Measurements from ENCODE around the gene NXPE4. TPM values are rescaled to one million over a fixed set of nuclear protein-coding genes. Genes with fewer than 3 reads are reported as not detected.
"Not testable (repeated sequence)": the region's sequence is repeated elsewhere in the genome, so short reads cannot be mapped to it uniquely, and the experiment has no call there.

The NXPE4 gene
- total RNA-seq, 1 donor from 2014 or later = not detected

DNA sequence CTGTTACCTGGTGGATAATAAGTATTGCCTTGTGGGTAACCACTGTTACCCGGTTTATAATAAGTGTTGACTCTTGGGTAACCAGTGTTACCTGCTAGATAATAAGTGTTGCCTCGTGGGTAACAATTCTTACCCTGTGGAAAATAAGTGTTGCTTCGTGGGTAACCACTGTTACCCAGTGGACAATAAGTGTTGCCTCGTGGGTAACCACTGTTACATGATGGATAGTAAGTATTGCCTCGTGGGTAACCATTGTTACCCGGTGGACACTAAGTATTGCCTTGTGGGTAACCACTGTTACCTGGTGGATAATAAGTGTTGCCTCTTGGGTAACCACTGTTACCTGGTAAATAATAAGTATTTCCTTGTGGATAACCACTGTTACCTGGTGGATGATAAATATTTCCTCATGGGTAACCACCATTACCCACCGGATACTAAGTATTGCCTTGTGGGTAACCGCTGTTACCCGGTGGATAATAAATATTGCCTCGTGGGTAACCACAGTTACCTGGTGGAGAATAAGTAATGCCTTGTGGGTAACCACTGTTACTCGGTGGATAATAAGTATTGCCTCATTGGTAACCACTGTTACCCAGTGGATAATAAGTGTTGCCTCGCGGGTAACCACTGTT is 8.7 kb upstream of the NXPE4 start:
- H3K36me3 Mint-ChIP-seq (ENCODE audit: unreplicated experiment) = no peaks in the 10 kb centered on the region
- no peaks in the 10 kb centered on the region for H3K27me3 Mint-ChIP-seq (ENCODE audit: unreplicated experiment)
- no peak overlapping the region for H3K4me3 Mint-ChIP-seq (ENCODE audit: unreplicated experiment)
- no peaks in the 10 kb centered on the region for H3K4me1 Mint-ChIP-seq (ENCODE audit: unreplicated experiment)
- TF ChIP-seq, protein P1, sequence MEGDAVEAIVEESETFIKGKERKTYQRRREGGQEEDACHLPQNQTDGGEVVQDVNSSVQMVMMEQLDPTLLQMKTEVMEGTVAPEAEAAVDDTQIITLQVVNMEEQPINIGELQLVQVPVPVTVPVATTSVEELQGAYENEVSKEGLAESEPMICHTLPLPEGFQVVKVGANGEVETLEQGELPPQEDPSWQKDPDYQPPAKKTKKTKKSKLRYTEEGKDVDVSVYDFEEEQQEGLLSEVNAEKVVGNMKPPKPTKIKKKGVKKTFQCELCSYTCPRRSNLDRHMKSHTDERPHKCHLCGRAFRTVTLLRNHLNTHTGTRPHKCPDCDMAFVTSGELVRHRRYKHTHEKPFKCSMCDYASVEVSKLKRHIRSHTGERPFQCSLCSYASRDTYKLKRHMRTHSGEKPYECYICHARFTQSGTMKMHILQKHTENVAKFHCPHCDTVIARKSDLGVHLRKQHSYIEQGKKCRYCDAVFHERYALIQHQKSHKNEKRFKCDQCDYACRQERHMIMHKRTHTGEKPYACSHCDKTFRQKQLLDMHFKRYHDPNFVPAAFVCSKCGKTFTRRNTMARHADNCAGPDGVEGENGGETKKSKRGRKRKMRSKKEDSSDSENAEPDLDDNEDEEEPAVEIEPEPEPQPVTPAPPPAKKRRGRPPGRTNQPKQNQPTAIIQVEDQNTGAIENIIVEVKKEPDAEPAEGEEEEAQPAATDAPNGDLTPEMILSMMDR (IDR thresholded peaks at IDR 0.05) = no peak
- peaks cover 13% of the 10 kb centered on the region for H3K9me3 Mint-ChIP-seq (ENCODE audit: unreplicated experiment)
- peak; percentile 30 for DNase-seq (ENCODE audit: extremely low spot score, unreplicated experiment)
- H3K27ac Mint-ChIP-seq (ENCODE audit: unreplicated experiment) = no peak overlapping the region

DNA sequence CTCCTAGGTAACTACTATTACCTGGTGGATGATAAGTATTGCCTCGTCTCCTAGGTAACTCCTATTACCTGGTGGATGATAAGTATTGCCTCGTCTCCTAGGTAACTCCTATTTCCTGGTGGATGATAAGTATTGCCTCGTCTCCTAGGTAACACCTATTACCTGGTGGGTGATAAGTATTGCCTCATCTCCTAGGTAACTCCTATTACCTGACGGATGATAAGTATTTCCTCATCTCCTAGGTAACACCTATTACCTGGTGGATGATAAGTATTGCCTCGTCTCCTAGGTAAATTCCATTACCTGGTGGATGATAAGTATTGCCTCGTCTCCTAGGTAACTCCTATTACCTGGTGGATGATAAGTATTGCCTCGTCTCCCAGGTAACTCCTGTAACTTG is 7.6 kb upstream of the NXPE4 start:
- H3K27me3 Mint-ChIP-seq (ENCODE audit: unreplicated experiment); H3K4me3 Mint-ChIP-seq (ENCODE audit: unreplicated experiment); DNase-seq (ENCODE audit: extremely low spot score, unreplicated experiment); H3K36me3 Mint-ChIP-seq (ENCODE audit: unreplicated experiment); H3K4me1 Mint-ChIP-seq (ENCODE audit: unreplicated experiment); H3K27ac Mint-ChIP-seq (ENCODE audit: unreplicated experiment): not testable (repeated sequence)
- H3K9me3 Mint-ChIP-seq (ENCODE audit: unreplicated experiment) = peaks cover 12% of the 10 kb centered on the region

DNA sequence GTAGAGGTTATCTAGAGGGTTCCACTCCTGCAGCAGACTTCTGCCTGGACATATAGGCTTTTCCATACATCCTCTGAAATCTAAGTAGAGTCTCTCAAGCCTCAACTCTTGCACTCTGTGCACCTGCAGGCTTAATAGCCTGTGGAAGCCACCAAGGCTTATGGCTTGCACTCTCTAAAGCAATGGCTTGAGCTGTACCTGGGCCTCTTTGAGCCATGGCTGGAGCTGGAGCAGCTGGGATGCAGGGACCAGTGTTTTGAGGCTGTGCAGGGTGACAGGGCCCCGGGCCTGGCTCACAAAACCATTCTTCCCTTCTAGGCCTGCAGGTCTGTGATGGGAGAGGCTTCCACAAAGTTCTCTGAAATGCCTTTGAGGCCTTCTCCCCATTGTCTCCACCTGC is 2.9 kb upstream of the NXPE4 start:
- H3K27me3 Mint-ChIP-seq (ENCODE audit: unreplicated experiment) = peaks cover 9% of the 10 kb centered on the region
- H3K27ac Mint-ChIP-seq (ENCODE audit: unreplicated experiment) = no peak overlapping the region
- DNase-seq (ENCODE audit: extremely low spot score, unreplicated experiment) = peak; percentile 68
- no peaks in the 10 kb centered on the region for H3K4me1 Mint-ChIP-seq (ENCODE audit: unreplicated experiment)
- TF ChIP-seq, protein P1 (IDR thresholded peaks at IDR 0.05) = no peak
- no peaks in the 10 kb centered on the region for H3K9me3 Mint-ChIP-seq (ENCODE audit: unreplicated experiment)
- H3K4me3 Mint-ChIP-seq (ENCODE audit: unreplicated experiment) = no peak overlapping the region
- H3K36me3 Mint-ChIP-seq (ENCODE audit: unreplicated experiment) = no peaks in the 10 kb centered on the region

DNA sequence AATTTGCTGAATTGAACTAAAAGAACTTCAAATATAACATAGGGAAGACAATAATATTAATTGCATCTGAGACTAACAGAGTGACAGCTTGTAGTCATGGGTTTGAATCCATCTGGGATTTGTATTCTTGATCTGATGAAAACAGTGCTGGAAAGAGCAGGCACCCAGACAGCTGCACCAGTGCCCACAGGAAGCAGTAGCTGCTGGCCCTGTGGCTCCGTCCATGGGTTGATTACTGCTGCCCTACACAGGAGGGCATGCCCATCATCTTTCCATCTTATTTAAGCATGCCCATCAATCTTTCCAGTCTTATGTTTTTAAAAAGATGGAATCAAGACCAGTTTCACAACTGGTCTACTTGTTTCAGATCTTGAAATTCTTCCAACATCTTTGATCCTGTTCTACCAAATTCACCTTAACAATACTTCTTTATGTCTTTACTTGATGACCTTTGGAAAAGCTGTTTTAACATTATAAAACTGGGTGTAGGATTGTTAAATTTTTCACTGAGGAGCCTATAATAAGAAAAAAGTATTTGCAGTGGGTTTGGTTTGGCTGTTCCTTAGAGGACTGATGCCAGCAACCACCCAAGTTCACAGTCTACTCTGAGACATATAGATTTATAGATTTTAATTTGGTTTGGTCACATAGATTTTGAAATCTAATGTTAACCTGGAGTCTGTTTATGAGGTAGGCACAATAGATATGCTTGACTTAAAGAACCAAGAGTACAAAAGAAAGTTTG is 761 bp upstream of the NXPE4 start:
- no peak overlapping the region for H3K4me3 Mint-ChIP-seq (ENCODE audit: unreplicated experiment)
- TF ChIP-seq, protein P1 (IDR thresholded peaks at IDR 0.05) = no peak
- no peak overlapping the region for H3K27ac Mint-ChIP-seq (ENCODE audit: unreplicated experiment)
- DNase-seq (ENCODE audit: extremely low spot score, unreplicated experiment) = peak; percentile 40
- peaks cover 14% of the 10 kb centered on the region for H3K27me3 Mint-ChIP-seq (ENCODE audit: unreplicated experiment)
- H3K9me3 Mint-ChIP-seq (ENCODE audit: unreplicated experiment) = no peaks in the 10 kb centered on the region
- no peaks in the 10 kb centered on the region for H3K36me3 Mint-ChIP-seq (ENCODE audit: unreplicated experiment)
- no peaks in the 10 kb centered on the region for H3K4me1 Mint-ChIP-seq (ENCODE audit: unreplicated experiment)

DNA sequence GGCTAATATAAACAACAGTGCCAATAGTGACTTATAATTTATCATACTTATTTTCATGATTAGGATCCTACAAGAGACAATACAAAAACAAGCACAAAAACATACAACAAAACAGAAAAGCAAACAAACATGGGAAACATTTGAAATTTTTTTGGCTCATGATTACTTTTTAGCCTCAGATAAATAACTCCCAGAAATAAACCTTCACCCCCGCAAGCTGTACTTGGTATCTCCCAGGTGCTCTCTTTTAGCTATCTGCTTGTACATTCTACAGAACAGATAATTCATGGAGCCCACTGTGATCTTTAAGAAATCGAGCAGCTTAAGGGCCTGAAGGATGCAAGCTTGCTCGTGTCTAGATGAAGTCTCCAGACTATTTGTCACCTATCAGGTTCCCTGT is 883 bp downstream of the NXPE4 start:
- Mint-ChIP-seq H3K9me3 (ENCODE audit: unreplicated experiment) (no peaks in the 10 kb centered on the region), H3K27ac (ENCODE audit: unreplicated experiment) (no peak overlapping the region), H3K4me1 (ENCODE audit: unreplicated experiment) (no peaks in the 10 kb centered on the region), H3K27me3 (ENCODE audit: unreplicated experiment) (peaks cover 14% of the 10 kb centered on the region), H3K4me3 (ENCODE audit: unreplicated experiment) (no peak overlapping the region), H3K36me3 (ENCODE audit: unreplicated experiment) (no peaks in the 10 kb centered on the region)
- no peak for DNase-seq (ENCODE audit: extremely low spot score, unreplicated experiment)
- TF ChIP-seq, protein P1 (IDR thresholded peaks at IDR 0.05) = no peak
